Measurements from ENCODE around the gene SLIT3.

The SLIT3 gene

GRCh38 chr5:169100735-169101075, 200.2 kb downstream of the SLIT3 start:
- no peak overlapping the region for H3K4me3 ChIP-seq (ENCODE audit: low read depth, low read length)
- no peak for TF ChIP-seq CTCF (IDR thresholded peaks at IDR 0.05; ENCODE audit: low read depth, low read length)

GRCh38 chr5:169099801-169100734, 200.9 kb downstream of the SLIT3 start:
- no peak for TF ChIP-seq CTCF (IDR thresholded peaks at IDR 0.05; ENCODE audit: low read depth, low read length)
- no peak overlapping the region for H3K4me3 ChIP-seq (ENCODE audit: low read depth, low read length)

- no peak for TF ChIP-seq CTCF (IDR thresholded peaks at IDR 0.05; ENCODE audit: low read depth, low read length)
- H3K4me3 ChIP-seq (ENCODE audit: low read depth, low read length) = no peak overlapping the region
Measured at GRCh38 chr5:169098331-169099121, 202.4 kb downstream of the SLIT3 start.

GRCh38 chr5:169097374-169098326, 203.3 kb downstream of the SLIT3 start:
- no peak for TF ChIP-seq CTCF (IDR thresholded peaks at IDR 0.05; ENCODE audit: low read depth, low read length)
- no peak overlapping the region for H3K4me3 ChIP-seq (ENCODE audit: low read depth, low read length)

GRCh38 chr5:169095976-169096375, 205.0 kb downstream of the SLIT3 start:
- TF ChIP-seq CTCF (IDR thresholded peaks at IDR 0.05; ENCODE audit: low read depth, low read length) = no peak
- no peak overlapping the region for H3K4me3 ChIP-seq (ENCODE audit: low read depth, low read length)

GRCh38 chr5:169095410-169095960, 205.5 kb downstream of the SLIT3 start:
- no peak for TF ChIP-seq CTCF (IDR thresholded peaks at IDR 0.05; ENCODE audit: low read depth, low read length)

More at GRCh38 chr5:169095410-169095960, 205.5 kb downstream of the SLIT3 start:
- H3K4me3 ChIP-seq (ENCODE audit: low read depth, low read length) = no peak overlapping the region

Measured in WI38 (cell line).